Measurements from ENCODE around the gene RNF217. TPM values are rescaled to one million over a fixed set of nuclear protein-coding genes. Genes with fewer than 3 reads are reported as not detected.

The RNF217 gene
- total RNA-seq, 2 donors from 2014 or later: 2.0 TPM; not detected in 1

GRCh38 chr6:125082908-125083683 is 120.9 kb downstream of the RNF217 start:
- H3K36me3 Mint-ChIP-seq: no peaks in the 10 kb centered on the region
- DNase-seq (ENCODE audit: low spot score in 2 of 2): no peak
- no peak overlapping the region for H3K27ac Mint-ChIP-seq
- ATAC-seq: no peak
- H3K9me3 Mint-ChIP-seq: no peaks in the 10 kb centered on the region

- no peak for DNase-seq (ENCODE audit: low spot score in 2 of 2)
- ATAC-seq: no peak
- Mint-ChIP-seq H3K27ac (no peak overlapping the region), H3K36me3 (no peaks in the 10 kb centered on the region), H3K9me3 (no peaks in the 10 kb centered on the region)
Observed at GRCh38 chr6:125083684-125083990, 121.4 kb downstream of the RNF217 start.

- Mint-ChIP-seq H3K36me3 (no peaks in the 10 kb centered on the region), H3K27ac (no peak overlapping the region), H3K9me3 (no peaks in the 10 kb centered on the region)
- DNase-seq (ENCODE audit: low spot score in 2 of 2): no peak
- ATAC-seq: no peak
Observed at GRCh38 chr6:125086716-125087115, 124.5 kb downstream of the RNF217 start.

- no peak for DNase-seq (ENCODE audit: low spot score in 2 of 2)
- no peak for ATAC-seq
- Mint-ChIP-seq H3K36me3 (no peaks in the 10 kb centered on the region), H3K27ac (no peak overlapping the region), H3K9me3 (no peaks in the 10 kb centered on the region)
Observed at GRCh38 chr6:125088963-125089362, 126.7 kb downstream of the RNF217 start.

- ATAC-seq: no peak
Observed at GRCh38 chr6:125094563-125094962, 132.3 kb downstream of the RNF217 start.

GRCh38 chr6:125095580-125096301 is 133.5 kb downstream of the RNF217 start:
- ATAC-seq: no peak
- H3K36me3 Mint-ChIP-seq: no peaks in the 10 kb centered on the region
- no peak overlapping the region for H3K27ac Mint-ChIP-seq
- H3K9me3 Mint-ChIP-seq: no peaks in the 10 kb centered on the region
- DNase-seq (ENCODE audit: low spot score in 2 of 2): no peak

More at GRCh38 chr6:125094563-125094962, 132.3 kb downstream of the RNF217 start:
- DNase-seq (ENCODE audit: low spot score in 2 of 2): no peak
- no peaks in the 10 kb centered on the region for H3K36me3 Mint-ChIP-seq
- H3K9me3 Mint-ChIP-seq: no peaks in the 10 kb centered on the region
- H3K27ac Mint-ChIP-seq: no peak overlapping the region

GRCh38 chr6:125097186-125097585 is 134.9 kb downstream of the RNF217 start:
- Mint-ChIP-seq H3K36me3 (no peaks in the 10 kb centered on the region), H3K27ac (no peak overlapping the region), H3K9me3 (no peaks in the 10 kb centered on the region)
- no peak for ATAC-seq
- no peak for DNase-seq (ENCODE audit: low spot score in 2 of 2)

- H3K27ac Mint-ChIP-seq: no peak overlapping the region
- ATAC-seq: no peak
- no peaks in the 10 kb centered on the region for H3K9me3 Mint-ChIP-seq
- no peaks in the 10 kb centered on the region for H3K36me3 Mint-ChIP-seq
- DNase-seq (ENCODE audit: low spot score in 2 of 2): no peak
Observed at GRCh38 chr6:125098253-125098652, 136.0 kb downstream of the RNF217 start.

- peak in 1 of 2 donors; percentile 16 for DNase-seq (ENCODE audit: low spot score in 2 of 2)
- no peak overlapping the region for H3K27ac Mint-ChIP-seq
- peak; percentile 66 to 82 for ATAC-seq
- no peaks in the 10 kb centered on the region for H3K36me3 Mint-ChIP-seq
- H3K9me3 Mint-ChIP-seq: no peaks in the 10 kb centered on the region
Observed at GRCh38 chr6:125099211-125100073, 137.2 kb downstream of the RNF217 start.

- Mint-ChIP-seq H3K27ac (no peak overlapping the region), H3K9me3 (no peaks in the 10 kb centered on the region), H3K36me3 (no peaks in the 10 kb centered on the region)
- ATAC-seq (no peak), DNase-seq (ENCODE audit: low spot score in 2 of 2) (no peak)
Observed at GRCh38 chr6:125100074-125100652, 137.9 kb downstream of the RNF217 start.

GRCh38 chr6:125101128-125101527 is 138.9 kb downstream of the RNF217 start:
- no peaks in the 10 kb centered on the region for H3K9me3 Mint-ChIP-seq
- DNase-seq (ENCODE audit: low spot score in 2 of 2) (no peak), ATAC-seq (no peak)
- no peaks in the 10 kb centered on the region for H3K36me3 Mint-ChIP-seq
- H3K27ac Mint-ChIP-seq: no peak overlapping the region

GRCh38 chr6:125101631-125102030 is 139.4 kb downstream of the RNF217 start:
- no peaks in the 10 kb centered on the region for H3K9me3 Mint-ChIP-seq
- H3K36me3 Mint-ChIP-seq: no peaks in the 10 kb centered on the region
- DNase-seq (ENCODE audit: low spot score in 2 of 2): no peak
- no peak overlapping the region for H3K27ac Mint-ChIP-seq
- ATAC-seq: no peak

GRCh38 chr6:125102411-125102810 is 140.2 kb downstream of the RNF217 start:
- no peak for ATAC-seq
- no peak for DNase-seq (ENCODE audit: low spot score in 2 of 2)
- no peaks in the 10 kb centered on the region for H3K36me3 Mint-ChIP-seq
- H3K9me3 Mint-ChIP-seq: no peaks in the 10 kb centered on the region
- no peak overlapping the region for H3K27ac Mint-ChIP-seq

- DNase-seq (ENCODE audit: low spot score in 2 of 2) (no peak), ATAC-seq (no peak)
- no peak overlapping the region for H3K27ac Mint-ChIP-seq
- no peaks in the 10 kb centered on the region for H3K9me3 Mint-ChIP-seq
- no peaks in the 10 kb centered on the region for H3K36me3 Mint-ChIP-seq
Observed at GRCh38 chr6:125102891-125103290, 140.7 kb downstream of the RNF217 start.

- ATAC-seq (no peak), DNase-seq (ENCODE audit: low spot score in 2 of 2) (no peak)
- no peak overlapping the region for H3K27ac Mint-ChIP-seq
- H3K9me3 Mint-ChIP-seq: peaks cover 6 to 7% of the 10 kb centered on the region in 2 donors
- peaks cover 0 to 2% of the 10 kb centered on the region in 2 donors for H3K36me3 Mint-ChIP-seq
Observed at GRCh38 chr6:125104425-125104824, 142.2 kb downstream of the RNF217 start.

GRCh38 chr6:125107048-125107447 is 144.8 kb downstream of the RNF217 start:
- peaks cover 29 to 30% of the 10 kb centered on the region in 2 donors for H3K9me3 Mint-ChIP-seq
- no peak for ATAC-seq
- no peak for DNase-seq (ENCODE audit: low spot score in 2 of 2)
- H3K27ac Mint-ChIP-seq: no peak overlapping the region
- H3K36me3 Mint-ChIP-seq: peaks cover 17 to 24% of the 10 kb centered on the region in 2 donors

- ATAC-seq (no peak), DNase-seq (ENCODE audit: low spot score in 2 of 2) (no peak)
- Mint-ChIP-seq H3K36me3 (peaks cover 22 to 32% of the 10 kb centered on the region in 2 donors), H3K27ac (no peak overlapping the region), H3K9me3 (peaks cover 35 to 36% of the 10 kb centered on the region in 2 donors)
Observed at GRCh38 chr6:125107896-125108295, 145.7 kb downstream of the RNF217 start.

Data from activated naive CD4-positive, alpha-beta T cell treated with anti-CD3 and anti-CD28 coated beads, Interleukin-2, amount 50 U/mL, for 72 hours (primary cell).